ENCODE measurements around the gene AQP1.

Gene AQP1

GRCh38 chr7:30881448-30881847 is 30.2 kb upstream of the AQP1 start:
- DNase-seq = no peak

- DNase-seq = no peak
Measured at GRCh38 chr7:30884881-30885280, 26.8 kb upstream of the AQP1 start.

GRCh38 chr7:30886608-30887011 is 25.0 kb upstream of the AQP1 start:
- no peak for DNase-seq

- no peak for DNase-seq
Measured at GRCh38 chr7:30887464-30887872, 24.2 kb upstream of the AQP1 start.

GRCh38 chr7:30888747-30889146 is 22.9 kb upstream of the AQP1 start:
- no peak for DNase-seq

- no peak for DNase-seq
Measured at GRCh38 chr7:30890226-30890625, 21.4 kb upstream of the AQP1 start.

GRCh38 chr7:30893357-30893756 is 18.3 kb upstream of the AQP1 start:
- peak in 8 of 56 donors; percentile 10 to 34 (median 14) for DNase-seq

- no peak for DNase-seq
Measured at GRCh38 chr7:30894009-30894408, 17.6 kb upstream of the AQP1 start.

- DNase-seq = no peak
Measured at GRCh38 chr7:30894866-30895605, 16.6 kb upstream of the AQP1 start.

- no peak for DNase-seq
Measured at GRCh38 chr7:30896036-30896435, 15.6 kb upstream of the AQP1 start.

- no peak for DNase-seq
Measured at GRCh38 chr7:30896783-30897637, 14.6 kb upstream of the AQP1 start.

- no peak for DNase-seq
Measured at GRCh38 chr7:30897770-30898169, 13.9 kb upstream of the AQP1 start.

- peak in 10 of 56 donors; percentile 6 to 49 (median 24) for DNase-seq
Measured at GRCh38 chr7:30898411-30898810, 13.2 kb upstream of the AQP1 start.

- DNase-seq = no peak
Measured at GRCh38 chr7:30899066-30899465, 12.6 kb upstream of the AQP1 start.

GRCh38 chr7:30899630-30900029 is 12.0 kb upstream of the AQP1 start:
- peak in 1 of 56 donors; percentile 11 for DNase-seq

GRCh38 chr7:30900053-30900452 is 11.6 kb upstream of the AQP1 start:
- DNase-seq = no peak

GRCh38 chr7:30900803-30901362 is 10.8 kb upstream of the AQP1 start:
- no peak for DNase-seq

GRCh38 chr7:30901856-30902255 is 9.8 kb upstream of the AQP1 start:
- no peak for DNase-seq

- DNase-seq = no peak
Measured at GRCh38 chr7:30902466-30902865, 9.2 kb upstream of the AQP1 start.

GRCh38 chr7:30903146-30903545 is 8.5 kb upstream of the AQP1 start:
- no peak for DNase-seq

- no peak for DNase-seq
Measured at GRCh38 chr7:30904561-30904960, 7.1 kb upstream of the AQP1 start.

All from amygdala (tissue), 56 donors.